Loucy (cell line): ENCODE data around the gene PSMB9.

ENCODE experiments used
- CTCF ChIP-seq: fragments of 200-600 bp; sonication (generic); conservative IDR thresholded peaks from 2 replicates; pipeline ENCODE4 v1.5.1; 2014; ENCODE audit warnings: mild to moderate bottlenecking, antibody characterized with exemption, low read length
- EZH2phosphoT487 ChIP-seq: fragments of 200-600 bp; IDR thresholded peaks from 2 replicates; pipeline ENCODE4 v1.6.1; 2018; ENCODE audit warnings: antibody characterized with exemption, mild to moderate bottlenecking, moderate library complexity, borderline replicate concordance

- no peak for TF ChIP-seq CTCF
- no peak for TF ChIP-seq EZH2phosphoT487
These were observed 52.5 kb downstream of the PSMB9 start for GRCh38 chr6:32906539-32906938.
